NCI-H82 (cell line): Measurements from ENCODE around the gene UFD1.
"Not testable (repeated sequence)": the region's sequence is repeated elsewhere in the genome, so short reads cannot be mapped to it uniquely, and the experiment has no call there.

ENCODE experiments used
- DNase-seq: peaks from one replicate; lab custom pipeline; 2025; lab: John Stamatoyannopoulos, UW

Gene UFD1

GRCh38 chr22:19447330-19448075, 31.5 kb downstream of the UFD1 start, which contains the start of gene C22orf39:
Gene C22orf39, minus strand, starts transcription at chr22:19447711. Its CDS starts 23 bp downstream, at chr22:19447688.
- peak; percentile 95 for DNase-seq

- peak; percentile 41 for DNase-seq
These were observed 32.2 kb downstream of the UFD1 start for GRCh38 chr22:19446603-19447329.

GRCh38 chr22:19445279-19445982, 33.6 kb downstream of the UFD1 start:
- not testable (repeated sequence) for DNase-seq

GRCh38 chr22:19443544-19444211, 35.3 kb downstream of the UFD1 start:
- no peak for DNase-seq

GRCh38 chr22:19442166-19442565, 36.8 kb downstream of the UFD1 start:
- DNase-seq, result no peak

GRCh38 chr22:19440411-19441195, 38.4 kb downstream of the UFD1 start:
- DNase-seq, result no peak

- peak; percentile 21 for DNase-seq
These were observed 40.7 kb downstream of the UFD1 start for GRCh38 chr22:19438298-19438697.

- DNase-seq, result not testable (repeated sequence)
These were observed 42.4 kb downstream of the UFD1 start for GRCh38 chr22:19436444-19437161.

- DNase-seq, result no peak
These were observed 44.0 kb downstream of the UFD1 start for GRCh38 chr22:19434829-19435580.

GRCh38 chr22:19434401-19434800, 44.6 kb downstream of the UFD1 start:
- DNase-seq, result no peak

GRCh38 chr22:19432133-19432851, 46.7 kb downstream of the UFD1 start, which contains the start of gene MRPL40:
Gene MRPL40, plus strand, starts transcription at chr22:19432545. Its CDS starts 10 bp downstream, at chr22:19432555.
- peak; percentile 93 for DNase-seq

- DNase-seq, result peak; percentile 75
These were observed 47.3 kb downstream of the UFD1 start, which contains the start of gene HIRA for GRCh38 chr22:19431649-19432132. Gene HIRA, minus strand, starts transcription at chr22:19431733. Its CDS starts 257 bp downstream, at chr22:19431476.

- DNase-seq, result peak; percentile 20
These were observed 48.0 kb downstream of the UFD1 start for GRCh38 chr22:19430890-19431541.

GRCh38 chr22:19429950-19430889, 48.8 kb downstream of the UFD1 start:
- peak; percentile 18 for DNase-seq

- no peak for DNase-seq
These were observed 54.9 kb downstream of the UFD1 start for GRCh38 chr22:19424186-19424500.

- no peak for DNase-seq
These were observed 56.3 kb downstream of the UFD1 start for GRCh38 chr22:19422440-19423301.
